Prostate gland (tissue), 2 donors: ENCODE results near the gene GNPNAT1. TPM values are rescaled to one million over a fixed set of nuclear protein-coding genes. Genes with fewer than 3 reads are reported as not detected.

Experiments used
- DNase-seq: peaks from one replicate; pipeline ENCODE4 v3.0.0-alpha.2; 2019; ENCODE audit warnings: low spot score
- H3K27ac ChIP-seq, 2 donors: fragments of 200-600 bp; sonication (generic); 2 replicates each; pipeline ENCODE4 v1.5.1; 2017 to 2019
- H3K27me3 ChIP-seq: fragments of 200-600 bp; sonication (generic); replicated peaks from 2 replicates; pipeline ENCODE4 v1.5.1; 2019; ENCODE audit not compliant: insufficient read depth
- H3K36me3 ChIP-seq, 2 donors: fragments of 200-600 bp; sonication (generic); 1 replicate in 1 of 2; 2 replicates in 1 of 2; pipeline versions ENCODE4 v1.5.1 to v1.8.1; 2017 to 2019
- H3K4me1 ChIP-seq: fragments of 200-600 bp; sonication (generic); replicated peaks from 2 replicates; pipeline ENCODE4 v1.5.1; 2019
- H3K4me3 ChIP-seq, 2 donors: fragments of 200-600 bp; sonication (generic); 2 replicates each; pipeline ENCODE4 v1.5.1; 2017 to 2019
- H3K9me3 ChIP-seq: fragments of 200-600 bp; sonication (generic); 2 replicates; pipeline ENCODE4 v1.5.1; 2017
- CTCF ChIP-seq, 4 experiments: fragments of 200-600 bp in 2 of 4; fragments of 450-650 bp in 2 of 4; sonication (generic) in 2 of 4; IDR thresholded peaks; 1 replicate in 3 of 4; 2 replicates in 1 of 4; pipeline ENCODE4 v1.5.1; 2016 to 2019; ENCODE audit warnings: antibody characterized with exemption in 4 of 4, mild to moderate bottlenecking in 2 of 4, moderate library complexity in 2 of 4
- POLR2A ChIP-seq: fragments of 450-650 bp; IDR thresholded peaks from one replicate; pipeline ENCODE4 v1.6.1; 2016; ENCODE audit warnings: antibody characterized with exemption, mild to moderate bottlenecking
- POLR2AphosphoS5 ChIP-seq: sonication (generic); formaldehyde crosslinking; IDR thresholded peaks from one replicate; pipeline ENCODE4 v1.6.1; 2017; ENCODE audit warnings: antibody characterized with exemption
- WGBS: methylation state at CpG from one replicate; pipeline ENCODE4 v1.1.5; 2018; 5-methylcytosine and 5-hydroxymethylcytosine counted together
- intact Hi-C: fragments of 100-400 bp; cut with DNase I; formaldehyde crosslinking; loops from one replicate; pipeline ENCODE4 v1.14.2; 2022
- total RNA-seq, 2 donors: library from RNA; depleted of rRNA; stranded (reverse); fragments of >200 nt; gene quantifications; one replicate each; pipeline ENCODE4 v1.1.0, GENCODE V29; 2016

Gene GNPNAT1
- total RNA-seq, 2 donors from 2014 or later: 26.2 to 41.4 TPM

GRCh38 chr14:52802597-52802996 lies 11.2 kb upstream of the GNPNAT1 start:
- no peak for DNase-seq
- H3K4me1 ChIP-seq: no peaks in the 10 kb centered on the region
- H3K9me3 ChIP-seq: no peaks in the 10 kb centered on the region
- no peak overlapping the region for H3K4me3 ChIP-seq
- H3K27ac ChIP-seq: no peak overlapping the region
- no peak for TF ChIP-seq POLR2AphosphoS5
- TF ChIP-seq CTCF (IDR thresholded peaks at IDR 0.05): no peak
- no peak for TF ChIP-seq POLR2A
- WGBS: 79% methylated on average over 3 of the region's 3 CpGs
- intact Hi-C loops: no loop called here
- no peaks in the 10 kb centered on the region for H3K36me3 ChIP-seq
- H3K27me3 ChIP-seq: no peaks in the 10 kb centered on the region

- no peaks in the 10 kb centered on the region for H3K36me3 ChIP-seq
- 70% methylated on average over 5 of the region's 5 CpGs for WGBS
- no peak overlapping the region for H3K4me3 ChIP-seq
- DNase-seq: no peak
- no peak overlapping the region for H3K27ac ChIP-seq
- no peaks in the 10 kb centered on the region for H3K9me3 ChIP-seq
- TF ChIP-seq POLR2A (no peak), POLR2AphosphoS5 (no peak), CTCF (IDR thresholded peaks at IDR 0.05) (no peak)
- no peaks in the 10 kb centered on the region for H3K4me1 ChIP-seq
- no peaks in the 10 kb centered on the region for H3K27me3 ChIP-seq
- intact Hi-C loops: no loop called here
Observed at GRCh38 chr14:52801014-52801712, 9.8 kb upstream of the GNPNAT1 start.

GRCh38 chr14:52798826-52799225 lies 7.4 kb upstream of the GNPNAT1 start:
- Histone ChIP-seq H3K9me3 (no peaks in the 10 kb centered on the region), H3K4me1 (no peaks in the 10 kb centered on the region), H3K27ac (no peak overlapping the region), H3K27me3 (no peaks in the 10 kb centered on the region), H3K4me3 (no peak overlapping the region), H3K36me3 (no peaks in the 10 kb centered on the region)
- 93% methylated on average over 15 of the region's 15 CpGs for WGBS
- no peak for DNase-seq
- intact Hi-C loops: no loop called here
- no peak for TF ChIP-seq POLR2A
- no peak for TF ChIP-seq CTCF (IDR thresholded peaks at IDR 0.05)
- no peak for TF ChIP-seq POLR2AphosphoS5

- Histone ChIP-seq H3K27me3 (no peaks in the 10 kb centered on the region), H3K9me3 (no peaks in the 10 kb centered on the region), H3K4me1 (no peaks in the 10 kb centered on the region), H3K36me3 (no peaks in the 10 kb centered on the region), H3K27ac (no peak overlapping the region), H3K4me3 (no peak overlapping the region)
- DNase-seq: no peak
- intact Hi-C loops: no loop called here
- 78% methylated on average over 3 of the region's 3 CpGs for WGBS
- TF ChIP-seq POLR2A (no peak), CTCF (IDR thresholded peaks at IDR 0.05) (no peak)
Observed at GRCh38 chr14:52797653-52798052, 6.2 kb upstream of the GNPNAT1 start.

- 66% methylated on average over 2 of the region's 2 CpGs for WGBS
- no peaks in the 10 kb centered on the region for H3K4me1 ChIP-seq
- no peaks in the 10 kb centered on the region for H3K36me3 ChIP-seq
- intact Hi-C loops: no loop called here
- H3K27ac ChIP-seq: no peak overlapping the region
- no peak overlapping the region for H3K4me3 ChIP-seq
- TF ChIP-seq CTCF (IDR thresholded peaks at IDR 0.05) (no peak), POLR2A (no peak), POLR2AphosphoS5 (no peak)
- DNase-seq: no peak
- no peaks in the 10 kb centered on the region for H3K9me3 ChIP-seq
- no peaks in the 10 kb centered on the region for H3K27me3 ChIP-seq
Observed at GRCh38 chr14:52793061-52793460, 1.7 kb upstream of the GNPNAT1 start.
